Hypothalamus (tissue), 51 donors: Measurements from ENCODE around the gene ARMC6.

Experiments used
- DNase-seq, 51 donors: peaks; one replicate each; lab custom pipeline; 2025; lab: John Stamatoyannopoulos, UW

ARMC6 gene

GRCh38 chr19:19053508-19054314 lies 20.3 kb downstream of the ARMC6 start:
- peak in 31 of 51 donors; percentile 2 to 69 (median 25) for DNase-seq

GRCh38 chr19:19054315-19054938 lies 21.0 kb downstream of the ARMC6 start:
- DNase-seq, result no peak

DNA sequence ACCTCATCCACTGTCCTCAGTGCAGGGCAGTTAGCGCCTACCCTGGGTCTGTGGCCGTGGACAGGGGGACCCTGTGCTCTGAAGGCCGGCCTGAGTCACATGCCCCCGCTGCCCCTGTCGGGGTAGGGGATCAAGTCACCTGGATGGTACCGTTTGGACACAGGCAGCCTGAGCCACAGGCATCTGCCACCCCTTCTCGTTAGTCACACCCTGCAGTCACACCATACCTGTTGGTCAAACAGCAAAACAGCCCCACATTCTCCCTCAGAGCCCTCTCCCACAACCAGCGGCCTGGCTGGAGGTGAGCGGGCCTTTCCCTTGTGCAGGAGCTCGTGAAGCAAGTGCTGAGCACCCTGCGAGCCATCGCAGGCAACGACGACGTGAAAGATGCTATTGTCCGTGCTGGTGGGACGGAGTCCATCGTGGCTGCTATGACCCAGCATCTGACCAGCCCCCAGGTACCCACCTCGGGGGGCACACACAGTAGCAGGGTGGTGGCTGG lies 21.6 kb downstream of the ARMC6 start:
- no peak for DNase-seq

GRCh38 chr19:19055701-19056100 lies 22.3 kb downstream of the ARMC6 start:
- no peak for DNase-seq

- no peak for DNase-seq
These were observed 23.4 kb downstream of the ARMC6 start for GRCh38 chr19:19056636-19057275.

GRCh38 chr19:19057317-19057716 lies 23.9 kb downstream of the ARMC6 start:
- DNase-seq, result no peak

- DNase-seq, result no peak
These were observed 24.3 kb downstream of the ARMC6 start for GRCh38 chr19:19057720-19058119.

DNA sequence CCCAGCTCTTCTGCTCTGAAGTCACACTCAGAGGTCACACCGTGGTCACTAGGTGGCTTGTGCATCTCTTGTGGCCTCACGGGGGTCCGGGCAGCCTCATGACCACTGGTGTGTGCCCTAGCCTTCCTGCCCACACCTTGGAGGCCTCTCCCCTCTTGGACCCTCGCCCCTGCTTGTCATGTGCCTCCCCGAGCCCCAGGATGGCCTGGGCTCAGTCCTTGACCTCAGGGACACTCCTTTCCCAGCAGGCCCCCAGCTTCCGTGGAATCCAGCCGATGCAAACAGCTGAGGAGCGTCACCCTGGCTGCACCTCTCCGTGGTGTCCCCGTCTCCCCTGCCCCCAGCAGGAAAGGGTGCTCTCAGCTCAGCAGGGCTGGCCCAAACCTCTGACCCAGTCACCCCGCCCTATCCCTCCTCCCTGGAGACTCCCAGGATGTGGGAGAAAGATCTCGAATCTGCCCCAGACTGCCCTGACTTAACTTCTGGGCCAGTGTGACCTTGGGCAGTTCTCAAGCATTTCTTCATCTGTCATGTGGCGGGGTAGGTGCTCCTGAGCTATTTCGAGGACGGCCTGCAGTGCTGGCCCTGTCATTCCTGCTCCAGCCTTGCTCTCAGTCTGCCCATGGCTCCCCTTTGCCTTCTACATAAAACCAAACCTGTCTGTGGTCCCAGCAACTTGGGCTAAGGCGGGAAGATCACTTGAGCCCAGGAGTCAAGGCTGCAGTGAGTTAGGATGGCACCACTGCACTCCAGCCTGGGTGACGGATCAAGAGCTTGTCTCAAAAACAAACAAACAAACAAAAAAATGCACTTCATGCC lies 25.8 kb downstream of the ARMC6 start:
- no peak for DNase-seq

GRCh38 chr19:19059837-19060611 lies 26.6 kb downstream of the ARMC6 start:
- no peak for DNase-seq

- DNase-seq, result peak in 23 of 51 donors; percentile 4 to 57 (median 21)
These were observed 28.1 kb downstream of the ARMC6 start for GRCh38 chr19:19061506-19061905.

- peak in 4 of 51 donors; percentile 5 to 54 (median 10) for DNase-seq
These were observed 29.2 kb downstream of the ARMC6 start for GRCh38 chr19:19062454-19063182.

DNA sequence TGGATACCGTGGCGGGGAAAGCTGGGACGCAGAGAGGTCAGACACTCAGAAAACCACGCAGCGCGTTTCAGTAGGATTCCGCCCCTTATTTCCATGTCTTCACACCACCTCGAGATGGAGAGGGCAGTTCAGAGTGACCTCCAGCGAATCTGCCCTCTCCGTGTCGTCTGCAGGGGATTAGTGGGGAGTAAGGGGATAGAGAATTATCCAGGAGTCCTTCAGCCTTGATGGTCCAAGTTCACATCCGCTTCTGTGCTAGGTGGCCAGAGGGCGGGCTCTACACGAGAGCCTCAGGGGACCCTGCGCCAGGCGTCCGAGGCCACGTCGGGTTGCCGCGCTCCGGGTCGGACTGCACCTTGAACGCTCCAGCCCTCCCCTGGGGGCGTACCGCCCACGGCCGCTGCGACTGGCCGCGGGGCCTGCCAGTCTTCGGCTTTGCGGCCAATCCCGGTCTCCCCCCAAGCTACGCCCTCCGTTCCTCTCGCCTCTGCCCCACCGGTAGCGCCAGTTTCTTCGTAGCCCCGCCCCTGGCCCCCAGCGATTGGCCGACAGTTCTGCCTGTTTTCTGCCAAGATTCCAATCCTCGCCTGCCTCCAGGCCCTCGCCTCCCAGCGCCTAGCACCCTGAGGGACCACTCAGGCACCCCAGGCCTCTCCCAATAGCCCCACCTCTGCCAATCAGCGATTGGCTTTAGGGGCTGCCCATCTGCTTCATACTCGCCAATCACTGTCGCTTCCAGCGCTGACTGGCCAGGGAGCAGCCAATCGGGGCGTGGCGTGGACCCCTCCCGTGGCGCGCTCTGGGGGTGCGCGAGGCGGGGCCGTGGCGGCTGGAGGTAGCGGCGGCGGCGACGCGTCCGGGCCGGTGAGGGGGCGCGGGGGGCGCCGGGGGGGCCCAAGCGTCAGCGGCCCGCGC lies 30.0 kb downstream of the ARMC6 start, which contains the start of gene SLC25A42:
Gene SLC25A42 (plus strand): TSS at position 812 of the 915 bp plus-strand sequence. CDS start 32,131 bp downstream, outside the sequence.
- peak; percentile 83 to 100 (median 99) for DNase-seq

GRCh38 chr19:19064098-19064722 lies 30.8 kb downstream of the ARMC6 start:
- peak in 6 of 51 donors; percentile 19 to 61 (median 48) for DNase-seq

GRCh38 chr19:19064811-19065745 lies 31.7 kb downstream of the ARMC6 start:
- DNase-seq, result peak in 10 of 51 donors; percentile 3 to 27 (median 10)

DNA sequence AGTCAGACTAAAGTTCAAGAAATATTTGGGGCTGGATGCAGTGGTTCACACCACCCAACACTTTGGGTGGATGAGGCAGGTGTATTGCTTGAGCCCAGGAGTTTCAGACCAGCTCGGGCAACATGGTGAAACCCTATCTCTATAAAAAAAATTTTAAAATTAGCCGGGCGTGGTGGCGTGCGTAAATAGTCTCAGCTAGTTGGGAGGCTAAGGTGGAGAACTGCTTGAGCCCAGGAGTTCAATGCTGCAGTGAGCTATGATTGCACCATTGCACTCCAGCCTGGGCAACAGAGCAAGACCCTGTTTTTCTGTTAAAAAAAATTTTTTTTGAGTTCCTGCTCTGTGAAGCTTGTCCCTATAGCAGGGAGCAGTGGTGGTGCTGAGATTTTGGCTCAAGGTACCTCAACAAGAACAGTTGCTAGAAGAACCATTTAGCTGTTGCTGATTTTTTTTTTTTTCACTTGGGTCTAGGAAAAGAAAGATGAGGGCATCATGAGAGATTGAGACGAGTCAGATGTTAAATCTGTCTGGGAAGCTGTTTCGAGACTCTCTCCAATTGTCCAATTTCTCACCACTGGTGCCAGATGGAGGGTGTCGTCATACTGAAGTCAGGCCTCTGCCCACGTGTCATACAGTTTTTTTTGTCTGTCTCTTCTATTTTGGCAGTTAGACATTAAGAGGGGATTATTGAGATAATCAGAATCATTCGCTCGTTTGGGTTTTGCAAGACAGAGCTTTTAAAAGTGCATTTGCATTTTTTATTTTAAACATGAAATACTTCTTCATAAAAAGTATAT lies 34.1 kb downstream of the ARMC6 start:
- DNase-seq, result peak in 1 of 51 donors; percentile 40
